ENCODE results near the gene MRPL55. TPM values are rescaled to one million over a fixed set of nuclear protein-coding genes. Genes with fewer than 3 reads are reported as not detected.
A peak's percentile ranks its signal among the peaks of the same experiment; 100 is the strongest.

Gene MRPL55
- total and polyA plus RNA-seq, 12 donors = 38.0 to 174 (median 48.2) TPM

GRCh38 chr1:228093050-228093906, 15.8 kb downstream of the MRPL55 start:
- DNase-seq (no peak), ATAC-seq (no peak)
- WGBS, 2 donors = 94 to 96% methylated on average over 20 of the region's 20 CpGs
- TF ChIP-seq CTCF (IDR thresholded peaks at IDR 0.05) = no peak
- H3K27ac ChIP-seq = no peak overlapping the region
- peaks cover 0 to 64% (median 10%) of the 10 kb centered on the region in 9 donors for H3K36me3 ChIP-seq
- H3K4me1 ChIP-seq = peaks cover 27 to 71% (median 60%) of the 10 kb centered on the region in 9 donors
- intact Hi-C loops (cut with DNase I) = no loop called here
- H3K9me3 ChIP-seq = peaks cover 0 to 18% (median 10%) of the 10 kb centered on the region in 11 donors
- no peaks in the 10 kb centered on the region for H3K27me3 ChIP-seq
- H3K4me3 ChIP-seq = no peak overlapping the region

GRCh38 chr1:228092342-228093049, 16.6 kb downstream of the MRPL55 start:
- TF ChIP-seq CTCF (IDR thresholded peaks at IDR 0.05) = no peak
- intact Hi-C loops (cut with DNase I) = no loop called here
- Histone ChIP-seq H3K27ac (peak overlapping the region in 2 of 10 donors; percentile 22 to 41), H3K27me3 (no peaks in the 10 kb centered on the region), H3K4me1 (peaks cover 33 to 79% (median 68%) of the 10 kb centered on the region in 9 donors), H3K4me3 (no peak overlapping the region), H3K36me3 (peaks cover 0 to 56% (median 3%) of the 10 kb centered on the region in 9 donors), H3K9me3 (peaks cover 0 to 18% (median 10%) of the 10 kb centered on the region in 11 donors)
- WGBS, 2 donors = 85 to 91% methylated on average over 11 of the region's 11 CpGs
- ATAC-seq = no peak
- no peak for DNase-seq

DNA sequence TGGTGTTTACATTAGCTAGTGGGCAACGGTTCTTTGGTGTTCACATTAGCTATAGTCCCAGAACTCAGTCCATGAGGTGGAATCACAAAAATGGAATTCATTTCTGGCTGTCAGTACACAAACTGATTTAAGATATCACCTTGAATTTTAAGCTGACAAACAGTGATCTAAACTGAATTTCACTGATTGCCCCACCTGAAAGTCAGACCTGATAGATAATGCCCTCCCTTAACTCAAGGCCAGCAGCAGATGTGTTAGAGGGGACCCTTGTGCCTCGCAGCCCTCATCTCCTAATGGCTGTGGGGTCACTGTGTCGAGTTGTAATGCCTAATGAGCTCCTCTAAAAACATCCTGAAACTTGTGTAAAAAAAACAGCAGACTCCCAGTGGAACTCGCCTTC, 18.0 kb downstream of the MRPL55 start:
- no peak for TF ChIP-seq CTCF (IDR thresholded peaks at IDR 0.05)
- no peak overlapping the region for H3K4me3 ChIP-seq
- intact Hi-C loops (cut with DNase I) = no loop called here
- H3K9me3 ChIP-seq = peaks cover 0 to 18% (median 10%) of the 10 kb centered on the region in 11 donors
- ATAC-seq (no peak), DNase-seq (no peak)
- peaks cover 0 to 42% (median 0%) of the 10 kb centered on the region in 9 donors for H3K36me3 ChIP-seq
- H3K27ac ChIP-seq = peak overlapping the region in 1 of 10 donors; percentile 100
- H3K4me1 ChIP-seq = peaks cover 38 to 86% (median 76%) of the 10 kb centered on the region in 9 donors
- 58 to 71% methylated on average over 4 of the region's 4 CpGs for WGBS, 2 donors
- H3K27me3 ChIP-seq = no peaks in the 10 kb centered on the region

GRCh38 chr1:228090613-228091081, 18.5 kb downstream of the MRPL55 start:
- Histone ChIP-seq H3K27ac (peak overlapping the region in 4 of 10 donors; percentile 17 to 100 (median 76)), H3K9me3 (peaks cover 0 to 18% (median 10%) of the 10 kb centered on the region in 11 donors), H3K4me1 (peaks cover 39 to 86% (median 77%) of the 10 kb centered on the region in 9 donors), H3K36me3 (peaks cover 0 to 38% (median 0%) of the 10 kb centered on the region in 9 donors), H3K27me3 (no peaks in the 10 kb centered on the region), H3K4me3 (no peak overlapping the region)
- DNase-seq (no peak), ATAC-seq (peak in 4 of 8 donors; percentile 13 to 23 (median 18))
- TF ChIP-seq CTCF (IDR thresholded peaks at IDR 0.05) = no peak
- intact Hi-C loops (cut with DNase I) = no loop called here
- WGBS, 2 donors = 21 to 25% methylated on average over 2 of the region's 2 CpGs

Data from heart right ventricle (tissue), 16 donors.